ENCODE measurements around the gene GNAS-AS1.

- TF ChIP-seq EP300 (IDR thresholded peaks at IDR 0.05; ENCODE audit: borderline replicate concordance) (no peak), RAD21 (IDR thresholded peaks at IDR 0.05; ENCODE audit: low read depth) (no peak), CEBPB (IDR thresholded peaks at IDR 0.05) (no peak), FOXM1 (IDR thresholded peaks at IDR 0.05; ENCODE audit: borderline replicate concordance, low read depth) (no peak)
Measured at GRCh38 chr20:58847463-58847862, 3.2 kb downstream of the GNAS-AS1 start.
